GM20000 (cell line): ENCODE data around the gene PLEKHA6.

ENCODE experiments used
- DNase-seq: peaks from one replicate; pipeline ENCODE4 v3.0.0; 2012; ENCODE audit warnings: low spot score
- CTCF ChIP-seq: IDR thresholded peaks from 2 replicates; pipeline ENCODE4 v1.5.1; 2012; ENCODE audit warnings: mild to moderate bottlenecking, control low read depth; ENCODE audit errors: extremely low read depth, missing control alignments

The PLEKHA6 gene

GRCh38 chr1:204338997-204339396 lies 20.7 kb downstream of the PLEKHA6 start:
- no peak for TF ChIP-seq CTCF
- no peak for DNase-seq

- no peak for DNase-seq
- no peak for TF ChIP-seq CTCF
Measured at GRCh38 chr1:204338360-204338759, 21.4 kb downstream of the PLEKHA6 start.

GRCh38 chr1:204337583-204337982 lies 22.1 kb downstream of the PLEKHA6 start:
- no peak for TF ChIP-seq CTCF
- DNase-seq, result no peak

GRCh38 chr1:204337036-204337429 lies 22.7 kb downstream of the PLEKHA6 start:
- no peak for TF ChIP-seq CTCF
- no peak for DNase-seq

- TF ChIP-seq CTCF, result no peak
- DNase-seq, result no peak
Measured at GRCh38 chr1:204336421-204337035, 23.2 kb downstream of the PLEKHA6 start.

GRCh38 chr1:204335533-204335932 lies 24.2 kb downstream of the PLEKHA6 start:
- TF ChIP-seq CTCF, result no peak
- DNase-seq, result no peak

GRCh38 chr1:204335085-204335484 lies 24.6 kb downstream of the PLEKHA6 start:
- no peak for TF ChIP-seq CTCF
- no peak for DNase-seq
